ENCODE results near the gene TMTC4. TPM values are rescaled to one million over a fixed set of nuclear protein-coding genes. Genes with fewer than 3 reads are reported as not detected.

Gene TMTC4
- total RNA-seq, 1 donor from 2014 or later: 139 TPM

DNA sequence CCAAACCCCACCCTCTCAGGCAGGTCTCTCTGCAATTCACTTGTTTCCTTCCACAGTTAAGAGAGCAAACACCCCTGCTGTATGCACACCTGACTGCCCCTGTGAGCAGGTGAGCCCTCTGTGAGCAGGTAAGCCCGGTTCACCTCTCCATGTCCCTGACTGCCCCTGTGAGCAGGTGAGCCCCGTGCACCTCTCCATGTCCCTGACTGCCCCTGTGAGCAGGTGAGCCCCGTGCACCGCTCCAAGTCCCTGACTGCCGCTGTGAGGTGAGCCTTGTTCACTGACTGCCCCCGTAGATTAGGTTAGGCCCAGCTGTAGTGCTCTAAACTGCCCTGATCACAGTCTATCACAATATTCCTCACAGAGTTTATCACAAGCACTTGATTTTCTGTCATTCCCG lies 29.2 kb downstream of the TMTC4 start:
- TF ChIP-seq, protein P1, sequence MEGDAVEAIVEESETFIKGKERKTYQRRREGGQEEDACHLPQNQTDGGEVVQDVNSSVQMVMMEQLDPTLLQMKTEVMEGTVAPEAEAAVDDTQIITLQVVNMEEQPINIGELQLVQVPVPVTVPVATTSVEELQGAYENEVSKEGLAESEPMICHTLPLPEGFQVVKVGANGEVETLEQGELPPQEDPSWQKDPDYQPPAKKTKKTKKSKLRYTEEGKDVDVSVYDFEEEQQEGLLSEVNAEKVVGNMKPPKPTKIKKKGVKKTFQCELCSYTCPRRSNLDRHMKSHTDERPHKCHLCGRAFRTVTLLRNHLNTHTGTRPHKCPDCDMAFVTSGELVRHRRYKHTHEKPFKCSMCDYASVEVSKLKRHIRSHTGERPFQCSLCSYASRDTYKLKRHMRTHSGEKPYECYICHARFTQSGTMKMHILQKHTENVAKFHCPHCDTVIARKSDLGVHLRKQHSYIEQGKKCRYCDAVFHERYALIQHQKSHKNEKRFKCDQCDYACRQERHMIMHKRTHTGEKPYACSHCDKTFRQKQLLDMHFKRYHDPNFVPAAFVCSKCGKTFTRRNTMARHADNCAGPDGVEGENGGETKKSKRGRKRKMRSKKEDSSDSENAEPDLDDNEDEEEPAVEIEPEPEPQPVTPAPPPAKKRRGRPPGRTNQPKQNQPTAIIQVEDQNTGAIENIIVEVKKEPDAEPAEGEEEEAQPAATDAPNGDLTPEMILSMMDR (IDR thresholded peaks at IDR 0.05; ENCODE audit: partially characterized antibody, unreplicated experiment): no peak
- no peak overlapping the region for H3K4me3 Mint-ChIP-seq (ENCODE audit: unreplicated experiment)
- no peak for DNase-seq
- peaks cover 3% of the 10 kb centered on the region for H3K9me3 Mint-ChIP-seq (ENCODE audit: unreplicated experiment)
- peaks cover 3% of the 10 kb centered on the region for H3K27me3 Mint-ChIP-seq (ENCODE audit: unreplicated experiment)
- H3K4me1 Mint-ChIP-seq (ENCODE audit: low read depth, unreplicated experiment): peaks cover 12% of the 10 kb centered on the region
- H3K27ac Mint-ChIP-seq (ENCODE audit: unreplicated experiment): peak overlapping the region; percentile 28
- H3K36me3 Mint-ChIP-seq (ENCODE audit: unreplicated experiment): no peaks in the 10 kb centered on the region

- Mint-ChIP-seq H3K36me3 (ENCODE audit: unreplicated experiment) (no peaks in the 10 kb centered on the region), H3K4me1 (ENCODE audit: low read depth, unreplicated experiment) (peaks cover 12% of the 10 kb centered on the region), H3K9me3 (ENCODE audit: unreplicated experiment) (peaks cover 3% of the 10 kb centered on the region), H3K4me3 (ENCODE audit: unreplicated experiment) (no peak overlapping the region), H3K27ac (ENCODE audit: unreplicated experiment) (no peak overlapping the region), H3K27me3 (ENCODE audit: unreplicated experiment) (peaks cover 3% of the 10 kb centered on the region)
- no peak for DNase-seq
- TF ChIP-seq, protein P1 (IDR thresholded peaks at IDR 0.05; ENCODE audit: partially characterized antibody, unreplicated experiment): no peak
Measured at GRCh38 chr13:100644371-100644770, 30.2 kb downstream of the TMTC4 start.

DNA sequence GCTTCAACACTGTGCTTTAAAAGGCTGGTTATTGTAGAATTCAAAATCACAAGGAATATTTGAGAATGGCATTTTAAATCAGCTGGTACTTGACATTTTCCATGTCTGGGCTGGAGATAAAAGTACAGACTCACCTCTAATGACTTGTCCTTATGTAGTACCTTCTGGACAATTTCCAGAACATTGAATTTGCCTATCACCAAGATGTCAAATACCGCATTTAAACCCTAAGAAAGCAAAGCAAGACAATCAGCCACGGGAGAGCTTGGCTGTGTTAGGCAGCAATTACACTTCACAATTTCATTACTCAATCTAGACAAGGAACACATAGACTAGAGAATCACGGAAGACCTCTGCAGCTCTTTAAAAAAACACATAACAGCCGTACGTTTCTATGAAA lies 36.8 kb downstream of the TMTC4 start:
- H3K27me3 Mint-ChIP-seq (ENCODE audit: unreplicated experiment): peaks cover 2% of the 10 kb centered on the region
- H3K36me3 Mint-ChIP-seq (ENCODE audit: unreplicated experiment): no peaks in the 10 kb centered on the region
- H3K27ac Mint-ChIP-seq (ENCODE audit: unreplicated experiment): no peak overlapping the region
- H3K9me3 Mint-ChIP-seq (ENCODE audit: unreplicated experiment): no peaks in the 10 kb centered on the region
- TF ChIP-seq, protein P1 (IDR thresholded peaks at IDR 0.05; ENCODE audit: partially characterized antibody, unreplicated experiment): no peak
- H3K4me3 Mint-ChIP-seq (ENCODE audit: unreplicated experiment): no peak overlapping the region
- no peak for DNase-seq
- H3K4me1 Mint-ChIP-seq (ENCODE audit: low read depth, unreplicated experiment): peaks cover 4% of the 10 kb centered on the region

DNA sequence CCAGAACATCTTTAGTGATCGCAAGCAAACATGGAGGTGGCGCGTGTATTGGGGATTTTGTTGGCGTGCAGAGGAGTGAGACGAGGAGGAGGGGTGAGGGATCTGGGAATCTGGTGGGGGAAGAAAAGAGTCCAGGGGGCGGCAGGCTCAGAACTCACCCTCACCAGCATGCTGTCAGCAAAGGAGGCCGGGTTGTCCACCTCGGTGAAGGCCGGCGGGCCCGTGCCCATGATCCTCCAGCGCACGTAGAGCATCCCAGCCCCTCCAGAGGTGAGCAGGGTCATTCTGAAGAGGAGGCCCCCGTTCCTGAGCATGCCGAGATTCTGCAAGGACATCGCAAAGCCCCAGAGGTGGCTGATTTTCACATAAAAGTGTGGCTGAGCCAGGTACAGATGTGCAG lies 37.2 kb downstream of the TMTC4 start:
- peaks cover 4% of the 10 kb centered on the region for H3K4me1 Mint-ChIP-seq (ENCODE audit: low read depth, unreplicated experiment)
- H3K9me3 Mint-ChIP-seq (ENCODE audit: unreplicated experiment): no peaks in the 10 kb centered on the region
- H3K27me3 Mint-ChIP-seq (ENCODE audit: unreplicated experiment): peaks cover 2% of the 10 kb centered on the region
- no peak overlapping the region for H3K4me3 Mint-ChIP-seq (ENCODE audit: unreplicated experiment)
- no peaks in the 10 kb centered on the region for H3K36me3 Mint-ChIP-seq (ENCODE audit: unreplicated experiment)
- H3K27ac Mint-ChIP-seq (ENCODE audit: unreplicated experiment): no peak overlapping the region
- DNase-seq: no peak
- TF ChIP-seq, protein P1 (IDR thresholded peaks at IDR 0.05; ENCODE audit: partially characterized antibody, unreplicated experiment): no peak

DNA sequence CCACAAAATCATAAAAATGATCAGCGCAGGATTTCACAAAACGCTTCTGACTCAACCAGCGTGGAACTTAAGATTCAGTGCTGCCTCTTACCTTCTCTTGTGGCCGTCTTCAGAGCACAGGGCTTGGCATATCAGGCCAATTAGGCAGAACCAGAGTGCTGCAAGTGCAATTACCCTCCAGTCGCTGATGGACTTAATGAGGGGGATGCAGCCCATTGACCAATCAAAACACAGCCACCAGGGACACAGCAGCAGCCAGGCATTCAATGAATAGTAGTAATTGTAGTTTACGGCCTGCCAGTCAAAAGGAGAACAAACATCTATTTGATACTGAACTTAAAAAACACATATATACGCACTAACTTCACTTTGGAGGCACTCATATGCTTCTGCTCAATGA lies 38.2 kb downstream of the TMTC4 start:
- Mint-ChIP-seq H3K36me3 (ENCODE audit: unreplicated experiment) (no peaks in the 10 kb centered on the region), H3K27me3 (ENCODE audit: unreplicated experiment) (peaks cover 2% of the 10 kb centered on the region), H3K27ac (ENCODE audit: unreplicated experiment) (peak overlapping the region; percentile 6), H3K4me3 (ENCODE audit: unreplicated experiment) (no peak overlapping the region), H3K9me3 (ENCODE audit: unreplicated experiment) (no peaks in the 10 kb centered on the region), H3K4me1 (ENCODE audit: low read depth, unreplicated experiment) (peaks cover 9% of the 10 kb centered on the region)
- no peak for DNase-seq
- TF ChIP-seq, protein P1 (IDR thresholded peaks at IDR 0.05; ENCODE audit: partially characterized antibody, unreplicated experiment): no peak

All from glutamatergic neuron (in vitro differentiated cells).